SKM-1 treated with dmso at 0.1 percent for 144 hours (cell line): ENCODE data around the gene CERS6.
A peak's percentile ranks its signal among the peaks of the same experiment; 100 is the strongest.

Experiments
- DNase-seq: peaks from one replicate; lab custom pipeline; 2025; ENCODE audit not compliant: unreplicated experiment; lab: John Stamatoyannopoulos, UW

Gene CERS6

GRCh38 chr2:168441214-168441872 is 14.7 kb upstream of the CERS6 start:
- no peak for DNase-seq

GRCh38 chr2:168443818-168444217 is 12.3 kb upstream of the CERS6 start:
- no peak for DNase-seq

- DNase-seq, result no peak
Observed at GRCh38 chr2:168445960-168446359, 10.1 kb upstream of the CERS6 start.

GRCh38 chr2:168448980-168449379 is 7.1 kb upstream of the CERS6 start:
- DNase-seq, result no peak

GRCh38 chr2:168449419-168449818 is 6.7 kb upstream of the CERS6 start:
- no peak for DNase-seq

GRCh38 chr2:168450171-168450570 is 5.9 kb upstream of the CERS6 start:
- no peak for DNase-seq

GRCh38 chr2:168450732-168451131 is 5.3 kb upstream of the CERS6 start:
- no peak for DNase-seq

GRCh38 chr2:168452781-168453180 is 3.3 kb upstream of the CERS6 start:
- no peak for DNase-seq

GRCh38 chr2:168453404-168453803 is 2.7 kb upstream of the CERS6 start:
- DNase-seq, result no peak

- no peak for DNase-seq
Observed at GRCh38 chr2:168454737-168455644, 1.1 kb upstream of the CERS6 start.

GRCh38 chr2:168456521-168457189 is 583 bp downstream of the CERS6 start:
- DNase-seq, result peak; percentile 24

GRCh38 chr2:168457190-168457895 is 1.3 kb downstream of the CERS6 start:
- DNase-seq, result peak; percentile 41

- no peak for DNase-seq
Observed at GRCh38 chr2:168458139-168458538, 2.1 kb downstream of the CERS6 start.

- no peak for DNase-seq
Observed at GRCh38 chr2:168459256-168459655, 3.2 kb downstream of the CERS6 start.

- no peak for DNase-seq
Observed at GRCh38 chr2:168460571-168460970, 4.5 kb downstream of the CERS6 start.

- DNase-seq, result no peak
Observed at GRCh38 chr2:168461178-168461941, 5.3 kb downstream of the CERS6 start.

- no peak for DNase-seq
Observed at GRCh38 chr2:168461942-168462331, 5.9 kb downstream of the CERS6 start.

- DNase-seq, result no peak
Observed at GRCh38 chr2:168462543-168463045, 6.5 kb downstream of the CERS6 start.

GRCh38 chr2:168465594-168465993 is 9.5 kb downstream of the CERS6 start:
- no peak for DNase-seq

- DNase-seq, result no peak
Observed at GRCh38 chr2:168466190-168466737, 10.2 kb downstream of the CERS6 start.
